C4-2B (cell line): Measurements from ENCODE around the gene AGPAT3.

Source experiments
- H3K27ac ChIP-seq: fragments of 450-650 bp; 2 replicates; pipeline ENCODE4 v1.5.1; 2017
- CTCF ChIP-seq: fragments of 450-650 bp; conservative IDR thresholded peaks from 2 replicates; pipeline ENCODE4 v1.5.1; 2017; ENCODE audit warnings: mild to moderate bottlenecking
- ZFX ChIP-seq: fragments of 450-650 bp; IDR thresholded peaks from 2 replicates; pipeline ENCODE4 v1.6.1; 2017

AGPAT3 gene

DNA sequence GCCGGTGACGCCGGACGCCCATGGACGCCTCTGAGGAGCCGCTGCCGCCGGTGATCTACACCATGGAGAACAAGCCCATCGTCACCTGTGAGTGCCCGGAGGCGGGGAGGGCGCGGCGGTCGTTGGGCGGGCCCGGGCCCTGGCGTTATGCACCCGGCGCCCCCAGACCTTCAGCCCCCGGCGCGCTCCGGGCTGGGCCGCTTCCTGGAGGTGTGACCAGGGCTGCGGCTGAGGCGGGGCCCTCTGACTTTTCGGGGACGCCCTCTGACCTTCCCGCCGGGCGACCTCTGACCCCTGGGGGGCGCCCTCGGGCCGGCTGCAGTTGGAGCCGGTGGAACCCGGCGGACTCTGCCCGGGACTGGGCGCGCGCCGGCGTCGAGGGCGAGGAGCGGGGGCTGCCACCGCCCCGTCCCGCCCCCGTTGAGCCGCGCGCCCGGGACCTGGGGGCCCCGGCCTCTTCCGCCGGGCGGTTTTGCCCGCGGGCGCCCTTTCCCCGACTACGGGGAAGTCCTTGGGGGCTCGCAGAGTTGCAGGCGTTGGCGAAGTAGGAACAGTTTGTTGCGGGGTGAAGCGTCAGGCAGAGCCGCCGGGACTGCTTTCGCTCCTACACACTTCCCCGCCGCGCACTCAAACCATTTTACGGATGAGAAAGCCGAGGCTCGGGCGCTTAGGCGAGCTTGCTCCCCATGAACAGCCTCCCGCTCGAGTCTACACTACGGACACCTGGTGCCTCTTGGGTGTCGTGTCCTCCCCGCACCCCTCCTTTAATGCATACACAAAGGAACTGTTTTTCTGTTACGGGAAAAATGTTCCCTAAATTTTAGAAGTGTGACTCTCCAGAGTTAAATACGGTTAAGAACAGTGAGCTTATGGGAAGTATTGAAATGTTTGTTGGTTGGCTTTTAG lies 147.7 kb downstream of the AGPAT3 start:
- TF ChIP-seq ZFX: no peak
- TF ChIP-seq CTCF: no peak; the same call in 1 of the 2 replicates
- H3K27ac ChIP-seq: peak overlapping the region; percentile 97

- H3K27ac ChIP-seq: peak overlapping the region; percentile 97
- TF ChIP-seq ZFX: no peak
- no peak for TF ChIP-seq CTCF
These were observed 148.5 kb downstream of the AGPAT3 start for GRCh38 chr21:44013380-44014088.

DNA sequence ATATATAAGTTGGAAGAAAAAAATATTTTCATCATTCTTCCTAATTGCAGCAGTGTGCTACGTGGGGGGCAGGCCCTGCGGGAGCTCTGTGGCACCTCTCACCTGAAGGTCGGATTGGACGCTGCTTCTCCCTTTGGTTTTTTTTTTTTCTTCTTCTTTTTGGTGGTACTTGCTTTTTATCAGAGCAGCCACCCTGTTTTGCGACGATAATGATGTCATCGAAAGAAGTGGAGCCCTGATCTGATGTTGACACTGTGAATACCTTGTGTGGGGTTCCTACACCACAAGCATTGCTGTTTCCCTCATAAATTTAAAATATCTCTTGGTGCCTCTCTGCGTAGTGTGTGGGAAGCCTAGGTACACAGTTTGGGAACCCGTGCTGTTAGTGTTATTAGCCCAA lies 152.6 kb downstream of the AGPAT3 start:
- H3K27ac ChIP-seq: no peak overlapping the region
- TF ChIP-seq CTCF (no peak), ZFX (no peak)

GRCh38 chr21:44018127-44018526 lies 153.1 kb downstream of the AGPAT3 start:
- TF ChIP-seq CTCF (no peak), ZFX (no peak)
- no peak overlapping the region for H3K27ac ChIP-seq

GRCh38 chr21:44018813-44019567 lies 154.0 kb downstream of the AGPAT3 start:
- no peak overlapping the region for H3K27ac ChIP-seq
- TF ChIP-seq ZFX (no peak), CTCF (no peak)

DNA sequence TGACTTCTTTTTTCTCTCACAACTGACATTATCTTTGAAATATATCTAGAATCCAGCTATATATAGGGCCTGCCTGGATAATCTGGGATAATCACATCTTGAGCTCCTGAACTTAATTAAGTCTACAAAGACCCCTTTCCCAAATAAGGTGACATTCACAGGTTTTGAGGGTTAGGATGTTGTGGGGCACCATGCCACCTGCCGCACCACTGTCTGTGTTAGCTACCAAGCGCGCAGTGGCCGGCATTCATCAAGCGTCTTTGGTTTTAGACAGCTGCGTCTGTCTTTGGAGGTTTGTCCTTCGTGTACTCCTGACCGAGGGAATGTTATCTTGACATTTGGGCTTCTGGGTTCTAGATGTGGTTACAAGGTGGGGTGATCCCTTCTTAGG lies 154.5 kb downstream of the AGPAT3 start:
- TF ChIP-seq CTCF: no peak
- no peak for TF ChIP-seq ZFX
- H3K27ac ChIP-seq: no peak overlapping the region

DNA sequence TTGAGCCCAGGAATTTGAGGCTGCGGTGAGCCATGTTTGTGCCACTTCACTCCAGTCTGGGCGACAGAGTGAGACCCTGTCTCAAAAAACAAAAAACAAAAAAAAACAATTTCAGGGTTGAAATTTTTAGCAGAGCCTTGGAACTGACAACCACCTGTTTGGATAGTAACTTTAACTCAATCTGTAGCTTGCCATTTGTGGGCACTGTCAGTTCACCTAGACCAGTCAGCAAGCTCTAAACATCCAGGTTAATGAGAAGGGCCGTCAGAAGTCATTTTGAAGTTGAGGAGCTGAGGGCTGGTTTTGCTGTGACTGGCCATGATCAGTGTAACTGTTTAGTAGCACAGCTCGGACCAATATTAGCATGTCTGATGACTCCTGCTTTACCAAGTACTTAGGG lies 155.5 kb downstream of the AGPAT3 start:
- TF ChIP-seq ZFX (no peak), CTCF (no peak)
- H3K27ac ChIP-seq: no peak overlapping the region
